Hepatocyte (in vitro differentiated cells): ENCODE results near the gene ANO2.

Experiments
- CTCF ChIP-seq: fragments of 200-600 bp; sonication (generic); IDR thresholded peaks from 2 replicates; pipeline ENCODE4 v1.5.1; 2016; ENCODE audit warnings: antibody characterized with exemption, mild to moderate bottlenecking; ENCODE audit not compliant: poor library complexity
- EZH2 ChIP-seq: fragments of 200-600 bp; sonication (generic); IDR thresholded peaks from 2 replicates; pipeline ENCODE4 v1.6.1; 2016; ENCODE audit warnings: antibody characterized with exemption, mild to moderate bottlenecking, borderline replicate concordance
- EZH2phosphoT487 ChIP-seq: fragments of 200-600 bp; sonication (generic); IDR thresholded peaks from one replicate; pipeline ENCODE4 v1.6.1; 2018; ENCODE audit warnings: antibody characterized with exemption, mild to moderate bottlenecking, low read depth, moderate library complexity; ENCODE audit not compliant: unreplicated experiment, severe bottlenecking

- TF ChIP-seq EZH2 (no peak), CTCF (no peak), EZH2phosphoT487 (no peak)
These were observed 231.4 kb downstream of the ANO2 start for GRCh38 chr12:5713599-5714081.
